ENCODE data around the gene DNAJA2.
"Not testable (repeated sequence)": the region's sequence is repeated elsewhere in the genome, so short reads cannot be mapped to it uniquely, and the experiment has no call there.

Gene DNAJA2

DNA sequence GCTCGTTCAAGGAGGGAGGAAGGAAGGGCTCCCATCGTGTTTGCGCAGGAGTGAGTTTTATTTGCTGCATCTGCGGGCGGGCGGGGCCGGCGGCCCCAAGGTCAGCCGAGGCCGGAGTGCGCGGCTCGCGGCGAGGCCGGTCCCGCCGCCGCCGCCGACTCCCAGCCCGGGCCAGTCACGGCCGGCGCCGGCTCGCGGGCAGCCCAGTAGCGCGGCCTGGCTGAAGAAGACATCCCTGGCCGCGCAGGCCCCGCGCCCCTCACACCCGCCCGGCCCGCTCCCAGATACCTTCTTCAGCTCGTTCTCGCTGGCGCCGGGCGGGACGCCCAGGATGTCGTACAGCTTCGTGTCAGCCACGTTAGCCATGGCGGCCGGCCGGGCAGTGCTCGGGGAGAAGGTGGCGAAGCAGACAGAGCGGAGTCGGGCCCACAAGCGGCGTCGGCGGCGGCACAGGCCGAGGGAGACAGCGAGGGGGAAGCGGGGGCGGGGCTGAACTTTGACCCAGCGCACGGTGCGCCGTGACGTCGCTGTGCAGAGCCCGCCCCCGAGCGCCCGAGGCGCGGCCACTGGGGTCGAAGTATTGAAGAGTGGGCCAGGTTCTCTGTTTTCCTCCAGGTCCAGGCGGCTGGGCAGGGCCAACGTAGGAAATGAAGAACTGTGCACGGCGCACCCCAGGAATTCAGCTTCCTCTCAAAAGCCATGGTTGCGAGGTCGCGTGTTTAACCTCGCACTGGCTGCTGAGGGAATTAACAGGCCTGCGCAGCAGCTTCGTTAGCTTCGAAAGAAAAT, at the start of gene DNAJA2:
Gene DNAJA2, minus strand, starts transcription at position 468 of the 789 bp plus-strand sequence. Its CDS starts 102 bp downstream, at position 366.
- peak; percentile 84 to 86 for DNase-seq (ENCODE audit: extremely low read depth in 1 of 2, low read depth in 1 of 2)

DNA sequence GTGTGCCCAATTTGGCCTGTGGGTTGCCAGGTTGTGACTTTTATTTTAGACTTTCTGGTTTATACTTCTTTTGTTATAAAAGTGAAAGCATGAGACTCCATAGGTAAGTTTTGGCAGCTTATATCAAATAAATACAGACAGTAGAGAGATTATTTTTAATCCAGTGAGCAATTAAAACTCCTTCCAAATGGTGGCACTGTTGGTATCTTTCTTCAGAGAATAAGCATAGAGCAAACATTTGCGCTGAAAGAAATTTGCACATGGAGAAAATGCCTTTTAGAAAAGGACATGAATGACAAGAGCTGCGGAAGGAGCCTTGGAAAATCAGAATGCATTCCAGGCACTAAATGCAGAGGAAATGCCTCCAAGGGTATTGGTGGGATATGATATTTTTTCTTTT, 46.1 kb upstream of the DNAJA2 start:
- DNase-seq (ENCODE audit: extremely low read depth in 1 of 2, low read depth in 1 of 2) = no peak

DNA sequence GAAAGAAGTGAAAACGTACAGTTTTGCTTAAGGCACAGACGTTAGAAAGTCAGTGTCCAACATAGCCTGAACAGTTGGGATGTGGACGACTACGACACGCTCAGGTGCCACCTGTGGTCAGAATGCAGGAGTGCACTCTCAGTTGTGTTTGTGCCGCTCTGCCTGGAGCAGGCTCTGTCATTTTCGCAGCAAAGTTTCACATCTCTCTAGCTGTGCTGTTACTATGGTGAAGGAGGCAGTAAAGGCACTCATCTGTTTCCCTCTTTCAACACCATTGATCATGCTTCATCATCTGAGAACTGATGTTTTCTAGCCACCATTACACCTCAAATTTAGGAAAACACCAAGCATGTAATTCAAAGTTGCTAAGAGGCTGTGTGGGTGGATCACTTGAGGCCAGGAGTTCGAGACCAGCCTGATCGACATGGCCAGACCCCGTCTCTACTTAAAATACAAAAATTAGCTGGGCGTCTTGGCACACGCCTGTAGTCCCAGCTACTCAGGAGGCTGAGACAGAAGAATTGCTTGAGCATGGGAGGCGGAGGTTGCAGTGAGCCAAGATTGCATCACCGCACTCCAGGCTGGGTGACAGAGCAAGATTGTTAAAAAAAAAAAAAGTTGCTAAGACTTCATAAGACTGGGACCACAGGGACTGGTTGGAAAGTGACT, 44.9 kb upstream of the DNAJA2 start:
- no peak for DNase-seq (ENCODE audit: extremely low read depth in 1 of 2, low read depth in 1 of 2)

DNA sequence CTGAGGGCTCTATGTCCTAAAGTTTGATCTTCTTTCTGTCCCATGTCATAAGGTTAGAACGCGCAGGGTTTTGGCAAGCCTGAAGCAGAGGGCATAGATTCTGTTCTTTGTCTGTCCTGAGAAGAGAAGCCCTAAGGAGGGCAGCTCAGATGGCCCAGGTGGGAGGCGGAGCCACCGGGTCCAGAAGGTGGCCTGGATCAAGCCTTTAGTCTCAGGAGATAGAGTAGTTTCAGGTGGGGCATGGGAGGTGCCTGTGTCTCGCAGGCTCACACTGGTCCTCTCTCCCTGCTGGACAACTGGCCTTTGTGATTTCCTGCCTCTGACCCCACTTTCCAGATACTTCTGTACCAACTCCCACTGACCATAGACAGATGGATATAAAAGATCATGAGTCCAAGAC, 44.2 kb upstream of the DNAJA2 start:
- DNase-seq (ENCODE audit: extremely low read depth in 1 of 2, low read depth in 1 of 2) = no peak

- DNase-seq (ENCODE audit: extremely low read depth in 1 of 2, low read depth in 1 of 2) = no peak
These were observed 43.2 kb upstream of the DNAJA2 start for GRCh38 chr16:47016700-47017133.

DNA sequence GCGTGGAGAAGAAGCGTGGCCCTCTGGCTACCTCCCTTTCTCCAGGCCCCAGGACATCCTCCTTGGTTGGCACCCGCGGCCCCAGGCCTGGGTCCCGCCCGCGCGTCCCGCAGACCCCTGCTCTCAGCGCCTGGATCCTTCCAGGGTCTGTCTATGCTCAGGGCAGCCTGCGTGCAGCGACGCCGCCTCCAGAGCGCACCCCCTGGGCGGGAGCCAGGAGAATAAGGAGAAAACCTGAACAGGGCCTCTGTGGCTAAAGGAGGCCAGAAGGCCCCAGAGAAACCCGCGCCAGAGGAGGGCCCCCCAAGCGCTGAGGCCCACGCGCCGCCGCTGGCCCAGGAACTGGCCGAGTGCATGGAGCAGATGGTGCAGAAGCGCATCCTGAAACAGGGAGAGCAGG, 40.4 kb upstream of the DNAJA2 start:
- no peak for DNase-seq (ENCODE audit: extremely low read depth in 1 of 2, low read depth in 1 of 2)

DNA sequence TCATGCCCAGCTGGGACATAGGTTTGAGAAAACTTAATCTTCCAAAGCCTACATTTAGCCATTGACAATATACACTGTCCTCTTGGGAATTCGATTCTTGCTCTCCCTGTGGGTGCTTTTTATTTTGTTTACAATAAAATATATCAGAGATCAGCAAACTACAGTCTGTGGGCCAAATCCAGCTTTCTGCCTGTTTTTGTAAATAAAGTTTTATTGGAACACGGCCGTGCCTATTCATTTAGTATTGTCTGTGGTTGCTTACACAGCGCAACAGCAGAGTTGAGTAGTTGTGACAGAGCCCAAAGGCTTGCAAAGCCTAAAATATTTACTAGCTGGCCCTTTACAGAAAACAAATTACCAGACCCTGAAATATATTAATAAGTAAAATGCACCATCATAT, 39.7 kb upstream of the DNAJA2 start:
- no peak for DNase-seq (ENCODE audit: extremely low read depth in 1 of 2, low read depth in 1 of 2)

DNA sequence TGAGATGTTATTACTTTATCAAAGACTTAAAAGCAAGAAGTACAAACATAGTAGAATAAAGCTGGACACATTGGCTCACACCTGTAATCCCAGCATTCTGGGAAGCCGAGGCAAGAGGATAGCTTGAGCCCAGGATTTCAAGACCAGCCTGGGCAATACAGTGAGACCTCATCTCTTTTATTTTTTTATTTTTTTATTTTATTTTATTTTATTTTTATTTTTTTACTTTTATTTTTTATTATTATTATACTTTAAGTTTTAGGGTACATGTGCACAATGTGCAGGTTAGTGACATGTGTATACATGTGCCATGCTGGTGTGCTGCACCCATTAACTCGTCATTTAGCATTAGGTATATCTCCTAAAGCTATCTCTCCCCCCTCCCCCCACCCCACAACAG, 37.3 kb upstream of the DNAJA2 start:
- not testable (repeated sequence) for DNase-seq (ENCODE audit: extremely low read depth in 1 of 2, low read depth in 1 of 2)

DNA sequence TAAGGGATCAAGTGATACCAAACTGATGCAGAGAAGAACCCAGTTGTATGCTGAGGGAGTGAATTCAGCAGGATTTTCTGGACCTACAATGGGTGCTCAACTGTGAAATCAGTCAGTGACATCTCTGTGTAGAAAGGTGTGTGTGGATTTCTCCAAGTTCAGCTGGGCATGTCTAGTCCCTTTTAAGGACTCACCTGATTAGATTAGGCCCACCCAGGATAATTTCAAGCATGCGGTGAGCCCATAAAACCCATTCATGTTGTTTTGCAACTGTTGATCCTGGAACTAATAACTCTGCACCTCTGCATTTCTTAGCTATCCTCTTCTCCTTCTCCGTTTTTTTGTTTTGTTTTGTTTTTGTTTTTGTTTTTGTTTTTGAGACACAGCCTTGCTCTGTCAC, 35.1 kb upstream of the DNAJA2 start:
- DNase-seq (ENCODE audit: extremely low read depth in 1 of 2, low read depth in 1 of 2) = no peak

GRCh38 chr16:47008174-47008573, 34.7 kb upstream of the DNAJA2 start:
- DNase-seq (ENCODE audit: extremely low read depth in 1 of 2, low read depth in 1 of 2) = no peak

- DNase-seq (ENCODE audit: extremely low read depth in 1 of 2, low read depth in 1 of 2) = no peak
These were observed 31.2 kb upstream of the DNAJA2 start for GRCh38 chr16:47004652-47005051.

DNA sequence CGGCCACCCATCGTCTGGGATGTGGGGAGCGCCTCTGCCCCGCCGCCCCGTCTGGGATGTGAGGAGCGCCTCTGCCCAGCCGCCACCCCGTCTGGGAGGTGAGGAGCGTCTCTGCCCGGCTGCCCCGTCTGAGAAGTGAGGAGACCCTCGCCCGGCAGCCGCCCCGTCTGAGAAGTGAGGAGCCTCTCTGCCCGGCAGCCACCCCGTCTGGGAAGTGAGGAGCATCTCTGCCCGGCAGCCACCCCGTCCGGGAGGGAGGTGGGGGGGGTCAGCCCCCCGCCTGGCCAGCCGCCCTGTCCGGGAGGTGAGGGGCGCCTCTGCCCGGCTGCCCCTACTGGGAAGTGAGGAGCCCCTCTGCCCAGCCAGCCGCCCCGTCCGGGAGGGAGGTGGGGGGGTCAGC, 26.6 kb upstream of the DNAJA2 start:
- DNase-seq (ENCODE audit: extremely low read depth in 1 of 2, low read depth in 1 of 2) = not testable (repeated sequence)

- DNase-seq (ENCODE audit: extremely low read depth in 1 of 2, low read depth in 1 of 2) = no peak
These were observed 24.4 kb upstream of the DNAJA2 start for GRCh38 chr16:46997844-46998243.

- DNase-seq (ENCODE audit: extremely low read depth in 1 of 2, low read depth in 1 of 2) = no peak
These were observed 23.5 kb upstream of the DNAJA2 start for GRCh38 chr16:46996952-46997458.

DNA sequence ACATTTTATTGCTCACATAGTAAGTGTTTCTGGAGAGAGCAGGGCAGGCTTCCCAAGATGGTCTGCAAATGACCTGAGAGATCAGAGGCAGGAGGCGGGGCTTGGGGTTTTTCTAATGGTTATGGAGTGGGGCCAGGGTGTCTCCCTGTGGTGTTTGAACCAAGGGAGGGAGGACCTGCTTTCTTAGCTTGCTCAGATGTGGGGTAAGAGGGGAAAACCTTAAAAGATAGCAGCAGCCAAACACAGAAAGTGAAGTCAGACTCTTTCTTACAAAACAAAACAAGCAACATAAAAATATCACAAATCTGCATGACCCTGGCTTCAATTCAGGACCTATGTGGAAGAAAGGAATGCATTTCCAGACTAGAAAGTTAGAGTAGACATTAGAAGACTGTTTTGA, 22.9 kb upstream of the DNAJA2 start:
- no peak for DNase-seq (ENCODE audit: extremely low read depth in 1 of 2, low read depth in 1 of 2)

DNA sequence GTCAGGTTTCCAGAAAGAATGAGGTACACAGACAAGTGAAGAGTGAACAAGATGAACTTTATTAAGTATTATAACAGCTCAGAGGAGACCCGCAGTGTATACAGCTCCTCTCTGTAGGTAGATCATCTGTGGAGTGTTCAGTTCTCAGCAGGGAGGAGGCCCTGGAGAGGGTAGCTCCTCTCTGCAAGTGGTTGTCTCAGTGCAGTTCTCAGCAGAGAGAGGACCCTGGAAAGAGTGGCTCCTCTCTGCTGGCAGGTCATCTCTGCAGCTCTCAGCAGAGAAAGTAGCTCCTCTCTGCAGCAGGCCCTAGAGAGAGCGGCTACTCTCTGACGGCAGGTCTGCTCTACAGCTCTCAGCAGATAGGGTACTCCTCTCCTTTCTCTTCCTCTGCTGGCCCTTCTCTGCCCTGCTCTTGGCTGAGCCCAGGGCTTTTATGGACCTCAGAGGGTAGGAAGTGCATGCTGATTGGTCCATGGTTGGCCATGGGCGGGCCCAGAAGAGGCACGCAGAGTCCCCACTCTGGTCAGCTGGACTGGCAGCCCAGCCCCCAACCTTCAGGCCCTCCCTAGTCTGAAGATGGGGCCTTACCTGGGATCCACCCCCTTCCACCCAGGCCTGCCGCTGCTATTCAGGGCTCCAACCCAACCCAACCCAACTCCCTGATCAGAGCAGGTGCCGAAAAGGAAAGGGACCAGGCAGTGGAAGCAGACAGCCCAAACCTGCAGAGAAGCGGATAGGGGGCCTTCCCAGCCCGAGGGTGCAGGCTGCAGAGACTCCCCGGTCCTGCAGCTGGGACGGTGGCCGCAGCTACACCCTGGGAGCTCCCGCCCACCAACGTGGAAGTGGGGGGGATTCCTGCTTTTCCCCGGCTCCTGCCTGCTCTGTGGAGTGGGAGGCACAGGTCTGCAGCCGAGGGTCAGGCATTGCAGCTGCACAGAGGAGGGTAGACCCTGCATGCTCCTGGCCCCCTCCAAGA, 18.5 kb upstream of the DNAJA2 start:
- DNase-seq (ENCODE audit: extremely low read depth in 1 of 2, low read depth in 1 of 2) = no peak

GRCh38 chr16:46986896-46987295, 13.4 kb upstream of the DNAJA2 start:
- no peak for DNase-seq (ENCODE audit: extremely low read depth in 1 of 2, low read depth in 1 of 2)

DNA sequence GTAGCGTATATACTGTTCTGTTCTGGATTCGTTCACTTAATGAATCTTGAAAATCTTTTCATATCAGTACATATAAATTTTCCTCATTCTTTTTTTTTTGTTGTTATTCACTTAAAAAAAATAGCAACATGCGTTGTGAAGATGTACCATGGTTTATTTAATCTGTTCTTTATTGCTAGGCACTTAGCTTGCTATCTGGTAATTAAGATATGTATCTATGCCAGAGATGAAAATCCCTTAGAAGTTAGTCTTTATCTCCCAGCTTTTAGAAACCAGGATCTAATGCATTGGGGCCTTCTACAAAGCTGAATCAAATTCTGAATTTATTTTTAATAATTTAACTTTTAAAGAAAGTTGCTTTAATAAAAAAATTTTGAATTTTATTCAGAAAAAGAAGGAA, 13.0 kb upstream of the DNAJA2 start:
- no peak for DNase-seq (ENCODE audit: extremely low read depth in 1 of 2, low read depth in 1 of 2)

- DNase-seq (ENCODE audit: extremely low read depth in 1 of 2, low read depth in 1 of 2) = no peak
These were observed 8.9 kb upstream of the DNAJA2 start for GRCh38 chr16:46982335-46982734.

DNA sequence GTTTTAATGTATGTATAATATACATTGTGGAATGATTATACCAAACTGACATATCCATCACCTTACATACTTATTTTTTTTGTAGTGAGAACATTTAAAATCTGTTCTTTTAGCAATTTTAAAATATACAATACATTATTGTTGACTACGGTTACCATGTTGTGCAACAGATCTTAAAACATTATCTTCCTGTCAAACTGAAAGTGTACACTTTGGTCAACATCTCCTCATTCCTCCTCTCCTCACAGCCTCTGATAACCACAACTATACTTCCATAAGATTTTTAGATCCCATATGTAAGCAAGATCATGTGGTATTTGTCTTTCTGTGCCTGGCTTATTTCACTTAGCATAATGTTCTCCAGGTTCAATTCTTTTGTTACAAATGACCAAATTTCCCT, 7.5 kb upstream of the DNAJA2 start:
- no peak for DNase-seq (ENCODE audit: extremely low read depth in 1 of 2, low read depth in 1 of 2)

GRCh38 chr16:46976550-46976949, 3.1 kb upstream of the DNAJA2 start:
- no peak for DNase-seq (ENCODE audit: extremely low read depth in 1 of 2, low read depth in 1 of 2)
